Stimulated activated CD4-positive, alpha-beta T cell treated with anti-CD3 and anti-CD28 coated beads, Interleukin-12 subunit alpha, Interleukin-12 subunit beta, amount 100 ng/mL, for 4 hours (primary cell): ENCODE data around the gene RNF8.
"Not testable (repeated sequence)": the region's sequence is repeated elsewhere in the genome, so short reads cannot be mapped to it uniquely, and the experiment has no call there.

Experiments
- DNase-seq: peaks from one replicate; pipeline ENCODE4 v3.0.0-alpha.2; 2020

RNF8 gene

GRCh38 chr6:37321516-37322415, 32.0 kb upstream of the RNF8 start:
- DNase-seq = no peak

- DNase-seq = no peak
Measured at GRCh38 chr6:37323580-37323979, 30.2 kb upstream of the RNF8 start.

- DNase-seq = no peak
Measured at GRCh38 chr6:37324131-37325033, 29.4 kb upstream of the RNF8 start.

- not testable (repeated sequence) for DNase-seq
Measured at GRCh38 chr6:37330345-37330744, 23.4 kb upstream of the RNF8 start.

GRCh38 chr6:37331047-37331446, 22.7 kb upstream of the RNF8 start:
- DNase-seq = no peak

- no peak for DNase-seq
Measured at GRCh38 chr6:37332894-37333293, 20.9 kb upstream of the RNF8 start.

GRCh38 chr6:37334047-37334446, 19.7 kb upstream of the RNF8 start:
- DNase-seq = no peak

GRCh38 chr6:37338317-37338716, 15.5 kb upstream of the RNF8 start:
- DNase-seq = not testable (repeated sequence)

GRCh38 chr6:37338745-37339255, 15.0 kb upstream of the RNF8 start:
- no peak for DNase-seq

- no peak for DNase-seq
Measured at GRCh38 chr6:37339741-37340638, 13.8 kb upstream of the RNF8 start.

GRCh38 chr6:37340639-37340943, 13.2 kb upstream of the RNF8 start:
- no peak for DNase-seq

GRCh38 chr6:37343248-37343647, 10.5 kb upstream of the RNF8 start:
- DNase-seq = no peak

- DNase-seq = no peak
Measured at GRCh38 chr6:37344308-37344707, 9.5 kb upstream of the RNF8 start.

GRCh38 chr6:37345804-37346203, 8.0 kb upstream of the RNF8 start:
- DNase-seq = not testable (repeated sequence)

- no peak for DNase-seq
Measured at GRCh38 chr6:37347177-37347576, 6.6 kb upstream of the RNF8 start.

- DNase-seq = no peak
Measured at GRCh38 chr6:37347670-37348111, 6.1 kb upstream of the RNF8 start.

GRCh38 chr6:37351027-37351426, 2.8 kb upstream of the RNF8 start:
- no peak for DNase-seq

GRCh38 chr6:37352384-37352783, 1.4 kb upstream of the RNF8 start:
- no peak for DNase-seq

GRCh38 chr6:37354526-37355384, 972 bp downstream of the RNF8 start:
- DNase-seq = peak; percentile 8

- no peak for DNase-seq
Measured at GRCh38 chr6:37357288-37357687, 3.5 kb downstream of the RNF8 start.

- no peak for DNase-seq
Measured at GRCh38 chr6:37357860-37358259, 4.1 kb downstream of the RNF8 start.

- DNase-seq = no peak
Measured at GRCh38 chr6:37359039-37359438, 5.3 kb downstream of the RNF8 start.
